Nephron (organoid): ENCODE data around the gene RERE.
A peak's percentile ranks its signal among the peaks of the same experiment; 100 is the strongest.

Source experiments
- H3K27ac Mint-ChIP-seq, 3 experiments: 2 replicates each; pipeline ENCODE4 v1.8.0; 2020; ENCODE audit warnings: mixed read lengths in 3 of 3, mild to moderate bottlenecking in 2 of 3, moderate library complexity in 1 of 3
- H3K27me3 Mint-ChIP-seq: 2 replicates; pipeline ENCODE4 v1.8.0; 2021; ENCODE audit warnings: low read depth, mild to moderate bottlenecking, moderate library complexity, mixed read lengths
- H3K36me3 Mint-ChIP-seq: 2 replicates; pipeline ENCODE4 v1.8.0; 2020; ENCODE audit warnings: low read depth, mixed read lengths
- H3K4me1 Mint-ChIP-seq: 2 replicates; pipeline ENCODE4 v1.8.0; 2020; ENCODE audit warnings: mixed read lengths
- H3K4me3 Mint-ChIP-seq, 3 experiments: 2 replicates each; pipeline ENCODE4 v1.8.0; 2020; ENCODE audit warnings: mild to moderate bottlenecking in 3 of 3, mixed read lengths in 3 of 3, moderate library complexity in 2 of 3
- H3K9me3 Mint-ChIP-seq: 2 replicates; pipeline ENCODE4 v1.8.0; 2020; ENCODE audit warnings: mixed read lengths
- CTCF ChIP-seq, 3 experiments: fragments of 200-600 bp; sonication (generic); IDR thresholded peaks; one replicate each; pipeline ENCODE4 v1.5.0; 2021; ENCODE audit warnings: antibody characterized with exemption in 3 of 3; ENCODE audit not compliant: unreplicated experiment in 3 of 3

Gene RERE

GRCh38 chr1:8325771-8326170, 491.7 kb downstream of the RERE start:
- no peak for TF ChIP-seq CTCF (IDR thresholded peaks at IDR 0.05; ENCODE audit: unreplicated experiment in 3 of 3)
- H3K9me3 Mint-ChIP-seq, result peaks cover 3% of the 10 kb centered on the region
- H3K27me3 Mint-ChIP-seq, result peaks cover 7% of the 10 kb centered on the region
- no peak overlapping the region for H3K27ac Mint-ChIP-seq
- no peaks in the 10 kb centered on the region for H3K4me1 Mint-ChIP-seq
- no peaks in the 10 kb centered on the region for H3K36me3 Mint-ChIP-seq
- no peak overlapping the region for H3K4me3 Mint-ChIP-seq

GRCh38 chr1:8324176-8324810, 493.1 kb downstream of the RERE start:
- Mint-ChIP-seq H3K9me3 (peaks cover 3% of the 10 kb centered on the region), H3K4me1 (no peaks in the 10 kb centered on the region), H3K27me3 (peaks cover 15% of the 10 kb centered on the region), H3K4me3 (no peak overlapping the region), H3K36me3 (no peaks in the 10 kb centered on the region), H3K27ac (no peak overlapping the region)
- no peak for TF ChIP-seq CTCF (IDR thresholded peaks at IDR 0.05; ENCODE audit: unreplicated experiment in 3 of 3)

GRCh38 chr1:8323706-8324105, 493.7 kb downstream of the RERE start:
- peaks cover 20% of the 10 kb centered on the region for H3K27me3 Mint-ChIP-seq
- H3K4me1 Mint-ChIP-seq, result no peaks in the 10 kb centered on the region
- H3K27ac Mint-ChIP-seq, result no peak overlapping the region
- H3K9me3 Mint-ChIP-seq, result peaks cover 3% of the 10 kb centered on the region
- no peak for TF ChIP-seq CTCF (IDR thresholded peaks at IDR 0.05; ENCODE audit: unreplicated experiment in 3 of 3)
- H3K4me3 Mint-ChIP-seq, result no peak overlapping the region
- H3K36me3 Mint-ChIP-seq, result no peaks in the 10 kb centered on the region

GRCh38 chr1:8321612-8322011, 495.8 kb downstream of the RERE start:
- no peaks in the 10 kb centered on the region for H3K36me3 Mint-ChIP-seq
- no peak overlapping the region for H3K27ac Mint-ChIP-seq
- no peak overlapping the region for H3K4me3 Mint-ChIP-seq
- peaks cover 36% of the 10 kb centered on the region for H3K27me3 Mint-ChIP-seq
- H3K4me1 Mint-ChIP-seq, result peaks cover 4% of the 10 kb centered on the region
- peaks cover 3% of the 10 kb centered on the region for H3K9me3 Mint-ChIP-seq
- no peak for TF ChIP-seq CTCF (IDR thresholded peaks at IDR 0.05; ENCODE audit: unreplicated experiment in 3 of 3)

- H3K4me1 Mint-ChIP-seq, result peaks cover 18% of the 10 kb centered on the region
- peak overlapping the region; percentile 77 to 80 (median 79) for H3K4me3 Mint-ChIP-seq
- H3K9me3 Mint-ChIP-seq, result peaks cover 3% of the 10 kb centered on the region
Measured at GRCh38 chr1:8318436-8318835, 499.0 kb downstream of the RERE start.

More at GRCh38 chr1:8318436-8318835, 499.0 kb downstream of the RERE start:
- H3K27ac Mint-ChIP-seq, result peak overlapping the region in 1 of 3 experiments; percentile 51
- no peaks in the 10 kb centered on the region for H3K36me3 Mint-ChIP-seq
- no peak for TF ChIP-seq CTCF (IDR thresholded peaks at IDR 0.05; ENCODE audit: unreplicated experiment in 3 of 3)
- peaks cover 59% of the 10 kb centered on the region for H3K27me3 Mint-ChIP-seq
